ENCODE data around the gene IL1RAPL2. TPM values are rescaled to one million over a fixed set of nuclear protein-coding genes. Genes with fewer than 3 reads are reported as not detected.

IL1RAPL2 gene
- total and polyA plus RNA-seq, 10 of the 15 experiments (the other 5 are each of a cell fraction or from before 2014, with no cell fraction given), result 0.19 TPM; not detected in 9

- FAIRE-seq (no peak), ATAC-seq (no peak), DNase-seq (ENCODE audit: low read depth, low spot score) (no peak)
- TF ChIP-seq CBFB (IDR thresholded peaks at IDR 0.05; ENCODE audit: low read depth) (no peak), FOXK2 (IDR thresholded peaks at IDR 0.05) (no peak), HCFC1 (IDR thresholded peaks at IDR 0.05; ENCODE audit: low read length) (no peak)
- in situ Hi-C loops (cut with MboI) (no loop called here), intact Hi-C loops (cut with micrococcal nuclease; ENCODE audit: unreplicated experiment) (no loop called here)
- ChIA-PET CTCF (no interaction called here), POLR2A (no interaction called here), RAD21 (ENCODE audit: unreplicated experiment) (no interaction called here), SMC1A (ENCODE audit: uncharacterized antibody, unreplicated experiment) (no interaction called here)
- no peaks in the 10 kb centered on the region for H3K36me3 ChIP-seq (ENCODE audit: control insufficient read depth in 2 of 2, insufficient read depth in 2 of 2, low read length in 1 of 2)
- no peaks in the 10 kb centered on the region for H3K27me3 ChIP-seq (replicated peaks in 1 of 2; ENCODE audit: control insufficient read depth in 2 of 2, insufficient read depth in 2 of 2, low read length in 1 of 2)
- H3K4me1 ChIP-seq (ENCODE audit: control insufficient read depth, insufficient read depth, low read length), result no peaks in the 10 kb centered on the region
- H3K9me3 ChIP-seq (replicated peaks; ENCODE audit: control insufficient read depth, insufficient read depth, low read length), result no peaks in the 10 kb centered on the region
- H3K9ac ChIP-seq (ENCODE audit: control insufficient read depth, insufficient read depth, low read length), result no peak overlapping the region
- H2AFZ ChIP-seq (ENCODE audit: control insufficient read depth, low read depth, low read length), result no peak overlapping the region
- no TSS peak for BruUV-seq (replicated peaks)
- H3K27ac ChIP-seq (ENCODE audit: control insufficient read depth, insufficient read depth), result no peak overlapping the region
- H3K4me2 ChIP-seq (ENCODE audit: control insufficient read depth, insufficient read depth), result no peak overlapping the region
- WGBS (ENCODE audit: insufficient coverage, insufficient replicate concordance, low lambda C conversion rate, missing lambda C conversion rate), result 20% methylated on average over 4 of the region's 4 CpGs
- H4K20me1 ChIP-seq (ENCODE audit: control insufficient read depth, insufficient read depth), result no peaks in the 10 kb centered on the region
- H3K79me2 ChIP-seq (ENCODE audit: control insufficient read depth, insufficient read depth, low read length), result no peaks in the 10 kb centered on the region
- no peak overlapping the region for H3K4me3 ChIP-seq
These were observed 584.6 kb downstream of the IL1RAPL2 start for GRCh38 chrX:105150557-105150956.

GRCh38 chrX:105167233-105167632, 601.2 kb downstream of the IL1RAPL2 start:
- POLR2A ChIA-PET, result no interaction called here
- H3K27ac ChIP-seq (ENCODE audit: control insufficient read depth, insufficient read depth), result no peak overlapping the region
- RAD21 ChIA-PET (ENCODE audit: unreplicated experiment), result no interaction called here
- no peak for FAIRE-seq
- H2AFZ ChIP-seq (ENCODE audit: control insufficient read depth, low read depth, low read length), result no peak overlapping the region
- CTCF ChIA-PET, result no interaction called here
- no peaks in the 10 kb centered on the region for H3K27me3 ChIP-seq (replicated peaks in 1 of 2; ENCODE audit: control insufficient read depth in 2 of 2, insufficient read depth in 2 of 2, low read length in 1 of 2)
- no peak for ATAC-seq
- no TSS peak for BruUV-seq (replicated peaks)
- 21% methylated on average over 3 of the region's 3 CpGs for WGBS (ENCODE audit: insufficient coverage, insufficient replicate concordance, low lambda C conversion rate, missing lambda C conversion rate)
- H3K36me3 ChIP-seq (ENCODE audit: control insufficient read depth in 2 of 2, insufficient read depth in 2 of 2, low read length in 1 of 2), result no peaks in the 10 kb centered on the region
- H3K9me3 ChIP-seq (replicated peaks; ENCODE audit: control insufficient read depth, insufficient read depth, low read length), result no peaks in the 10 kb centered on the region
- no peak overlapping the region for H3K4me3 ChIP-seq
- no peak for DNase-seq (ENCODE audit: low read depth, low spot score)
- H3K4me2 ChIP-seq (ENCODE audit: control insufficient read depth, insufficient read depth), result no peak overlapping the region
- H3K79me2 ChIP-seq (ENCODE audit: control insufficient read depth, insufficient read depth, low read length), result no peaks in the 10 kb centered on the region
- in situ Hi-C loops (cut with MboI) (no loop called here), intact Hi-C loops (cut with micrococcal nuclease; ENCODE audit: unreplicated experiment) (no loop called here)
- no peaks in the 10 kb centered on the region for H3K4me1 ChIP-seq (ENCODE audit: control insufficient read depth, insufficient read depth, low read length)
- no peaks in the 10 kb centered on the region for H4K20me1 ChIP-seq (ENCODE audit: control insufficient read depth, insufficient read depth)
- SMC1A ChIA-PET (ENCODE audit: uncharacterized antibody, unreplicated experiment), result no interaction called here
- no peak overlapping the region for H3K9ac ChIP-seq (ENCODE audit: control insufficient read depth, insufficient read depth, low read length)
- TF ChIP-seq POLR2AphosphoS2 (IDR thresholded peaks at IDR 0.05; ENCODE audit: low read depth, low read length) (no peak), NFYB (IDR thresholded peaks at IDR 0.05; ENCODE audit: insufficient read depth, low read depth, low read length) (no peak), RUNX3 (IDR thresholded peaks at IDR 0.05; ENCODE audit: low read length) (no peak), PBX3 (IDR thresholded peaks at IDR 0.05; ENCODE audit: insufficient replicate concordance, low read depth, low read length) (no peak), CBX3 (IDR thresholded peaks at IDR 0.05; ENCODE audit: borderline replicate concordance, low read depth) (no peak), POLR2A (IDR thresholded peaks at IDR 0.05; ENCODE audit: low read depth, low read length) (no peak), RCOR1 (conservative IDR thresholded peaks at IDR 0.05; ENCODE audit: low read depth, low read length) (no peak), CUX1 (IDR thresholded peaks at IDR 0.05; ENCODE audit: insufficient replicate concordance, low read depth, low read length) (no peak), LARP7 (IDR thresholded peaks at IDR 0.05) (no peak)
